T-cell (primary cell): ENCODE data around the gene CDKN2D. TPM values are rescaled to one million over a fixed set of nuclear protein-coding genes. Genes with fewer than 3 reads are reported as not detected.

ENCODE experiments used
- ATAC-seq, 4 experiments: fragments of 200-7000 bp in 3 of 4; fragments of 150-1000 bp in 1 of 4; cut with Tn5 transposase; replicated peaks in 1 of 4; 1 replicate in 3 of 4; 2 replicates in 1 of 4; pipeline ENCODE4 v1.10.0; 2021; ENCODE audit warnings: moderate library complexity in 3 of 4, mild to moderate bottlenecking in 2 of 4, moderate number of reproducible peaks in 1 of 4
- CTCF ChIA-PET, 2 donors: fragments of 300-600 bp; sonication (Branson Sonifier 250); formaldehyde crosslinking; loops; one replicate each; lab custom pipeline; 2022; ENCODE audit warnings: antibody characterized with exemption in 2 of 2; lab: Charles Lee
- POLR2A ChIA-PET, 2 donors: fragments of 300-600 bp; sonication (Branson Sonifier 250); formaldehyde crosslinking; loops; one replicate each; lab custom pipeline; 2022; ENCODE audit warnings: antibody characterized with exemption in 2 of 2; lab: Charles Lee
- DNase-seq, 35 experiments: peaks; one replicate each; pipeline versions ENCODE4 v3.0.0 to v3.0.0-alpha.2; 2013 to 2023
- H3K27ac ChIP-seq: one replicate; pipeline ENCODE4 v1.5.1; 2013; ENCODE audit warnings: low read length
- H3K27me3 ChIP-seq, 2 experiments: replicated peaks in 1 of 2; 1 replicate in 1 of 2; 2 replicates in 1 of 2; pipeline versions ENCODE4 v1.6.1 to v1.7.0; 2013; ENCODE audit warnings: low read length in 1 of 2, mixed read lengths in 1 of 2; ENCODE audit not compliant: control insufficient read depth in 2 of 2, insufficient read depth in 2 of 2; ENCODE audit errors: extremely low read depth in 1 of 2
- H3K36me3 ChIP-seq, 2 donors: 1 replicate in 1 of 2; 2 replicates in 1 of 2; pipeline versions ENCODE4 v1.6.1 to v1.7.0; 2013; ENCODE audit warnings: low read length in 1 of 2; ENCODE audit not compliant: control insufficient read depth in 2 of 2, insufficient read depth in 1 of 2; ENCODE audit errors: extremely low read depth in 1 of 2
- H3K4me1 ChIP-seq, 2 experiments: 1 replicate in 1 of 2; 2 replicates in 1 of 2; pipeline versions ENCODE4 v1.6.1 to v1.7.0; 2013; ENCODE audit warnings: low read length in 2 of 2, mixed read lengths in 1 of 2; ENCODE audit not compliant: insufficient read depth in 2 of 2, control insufficient read depth in 1 of 2; ENCODE audit errors: extremely low read depth in 1 of 2
- H3K4me3 ChIP-seq, 2 donors: 1 replicate in 1 of 2; 2 replicates in 1 of 2; pipeline versions ENCODE4 v1.5.1 to v1.7.0; 2013; ENCODE audit warnings: mild to moderate bottlenecking in 2 of 2, low read length in 1 of 2, moderate library complexity in 1 of 2; ENCODE audit not compliant: control insufficient read depth in 1 of 2; ENCODE audit errors: extremely low read depth in 1 of 2
- H3K9me3 ChIP-seq: 2 replicates; pipeline ENCODE4 v1.7.0; 2013
- H3K27ac Mint-ChIP-seq, 2 donors: one replicate each; pipeline ENCODE4 v1.8.0; 2020 to 2021; ENCODE audit warnings: mild to moderate bottlenecking in 2 of 2, mixed read lengths in 2 of 2
- H3K27me3 Mint-ChIP-seq, 2 donors: one replicate each; pipeline ENCODE4 v1.8.0; 2021 to 2022; ENCODE audit warnings: mixed read lengths in 2 of 2
- H3K36me3 Mint-ChIP-seq: one replicate; pipeline ENCODE4 v1.8.0; 2021; ENCODE audit warnings: mixed read lengths
- H3K4me1 Mint-ChIP-seq, 3 donors: one replicate each; pipeline ENCODE4 v1.8.0; 2020 to 2022; ENCODE audit warnings: mixed read lengths in 3 of 3, mild to moderate bottlenecking in 1 of 3
- H3K4me3 Mint-ChIP-seq, 3 donors: one replicate each; pipeline ENCODE4 v1.8.0; 2020 to 2022; ENCODE audit warnings: mild to moderate bottlenecking in 3 of 3, mixed read lengths in 3 of 3, moderate library complexity in 3 of 3
- H3K9me3 Mint-ChIP-seq, 3 donors: one replicate each; pipeline ENCODE4 v1.8.0; 2020 to 2022; ENCODE audit warnings: mixed read lengths in 3 of 3
- WGBS: methylation state at CpG from one replicate; pipeline ENCODE4 v1.1.5; 2013; ENCODE audit warnings: missing lambda C conversion rate; ENCODE audit not compliant: insufficient coverage; 5-methylcytosine and 5-hydroxymethylcytosine counted together
- total RNA-seq, 35 experiments: library from RNA in 6 of 35; stranded (reverse) in 6 of 35; fragments of 120-200 nt in 1 of 35; gene quantifications; one replicate each; pipeline versions ENCODE4 v1.2.1 to v1.2.4 and lab custom pipeline; 2013 to 2026

CDKN2D gene
- total RNA-seq, 5 donors from 2014 or later (not counting 1 experiment from before 2014, with no cell fraction given): 24.0 to 51.5 (median 32.5) TPM

GRCh38 chr19:10600149-10600548, 31.4 kb upstream of the CDKN2D start:
- H3K9me3 Mint-ChIP-seq: no peaks in the 10 kb centered on the region
- Histone ChIP-seq H3K27me3 (peaks cover 0 to 9% of the 10 kb centered on the region in 2 experiments), H3K4me3 (no peak overlapping the region), H3K36me3 (no peaks in the 10 kb centered on the region), H3K9me3 (no peaks in the 10 kb centered on the region), H3K4me1 (peaks cover 10 to 46% of the 10 kb centered on the region in 2 experiments), H3K27ac (no peak overlapping the region)
- no peak overlapping the region for H3K27ac Mint-ChIP-seq
- H3K36me3 Mint-ChIP-seq: peaks cover 7% of the 10 kb centered on the region
- H3K27me3 Mint-ChIP-seq: peaks cover 0 to 3% of the 10 kb centered on the region in 2 donors
- no peak overlapping the region for H3K4me3 Mint-ChIP-seq
- no peak for DNase-seq
- H3K4me1 Mint-ChIP-seq: peaks cover 34 to 41% (median 35%) of the 10 kb centered on the region in 3 donors
- ChIA-PET CTCF (interaction anchor here (0.6 to 1.3 kb wide), 3 partner anchors 12 to 28 kb away, joined by 3 to 6 read pairs (median 3); no protein-coding TSS in a partner anchor), POLR2A (no interaction called here)
- 86% methylated on average over 1 of the region's 5 CpGs for WGBS
- no peak for ATAC-seq

GRCh38 chr19:10593820-10594637, 25.2 kb upstream of the CDKN2D start:
- Mint-ChIP-seq H3K27me3 (peaks cover 0 to 4% of the 10 kb centered on the region in 2 donors), H3K4me1 (peaks cover 13 to 20% (median 18%) of the 10 kb centered on the region in 3 donors), H3K4me3 (no peak overlapping the region), H3K9me3 (no peaks in the 10 kb centered on the region), H3K36me3 (no peaks in the 10 kb centered on the region), H3K27ac (no peak overlapping the region)
- ChIA-PET CTCF (no interaction called here), POLR2A (no interaction called here)
- ATAC-seq (no peak), DNase-seq (no peak)
- WGBS: 81% methylated on average over 8 of the region's 9 CpGs
- no peaks in the 10 kb centered on the region for H3K36me3 ChIP-seq
- H3K9me3 ChIP-seq: no peaks in the 10 kb centered on the region
- H3K4me3 ChIP-seq: no peak overlapping the region
- H3K27ac ChIP-seq: no peak overlapping the region
- peaks cover 3 to 23% of the 10 kb centered on the region in 2 experiments for H3K4me1 ChIP-seq
- H3K27me3 ChIP-seq: peaks cover 0 to 21% of the 10 kb centered on the region in 2 experiments

GRCh38 chr19:10593148-10593547, 24.4 kb upstream of the CDKN2D start:
- ChIA-PET CTCF (interaction anchor here (0.7 to 1.3 kb wide), 2 partner anchors 12 to 447 kb away, joined by 3 to 4 read pairs; no protein-coding TSS in a partner anchor), POLR2A (no interaction called here)
- DNase-seq (no peak), ATAC-seq (no peak)
- 92% methylated on average over 6 of the region's 7 CpGs for WGBS
- Histone ChIP-seq H3K27me3 (peaks cover 0 to 23% of the 10 kb centered on the region in 2 experiments), H3K36me3 (no peaks in the 10 kb centered on the region), H3K4me3 (no peak overlapping the region), H3K9me3 (no peaks in the 10 kb centered on the region), H3K4me1 (peaks cover 3 to 23% of the 10 kb centered on the region in 2 experiments), H3K27ac (no peak overlapping the region)
- Mint-ChIP-seq H3K27me3 (peaks cover 0 to 4% of the 10 kb centered on the region in 2 donors), H3K4me3 (no peak overlapping the region), H3K4me1 (peaks cover 13 to 20% (median 18%) of the 10 kb centered on the region in 3 donors), H3K36me3 (no peaks in the 10 kb centered on the region), H3K9me3 (no peaks in the 10 kb centered on the region), H3K27ac (no peak overlapping the region)

- ATAC-seq (no peak), DNase-seq (no peak)
- Mint-ChIP-seq H3K4me3 (no peak overlapping the region), H3K9me3 (peaks cover 0 to 7% (median 0%) of the 10 kb centered on the region in 3 donors), H3K4me1 (peaks cover 14 to 20% (median 15%) of the 10 kb centered on the region in 3 donors), H3K27me3 (peaks cover 7 to 8% of the 10 kb centered on the region in 2 donors), H3K36me3 (no peaks in the 10 kb centered on the region), H3K27ac (no peak overlapping the region)
- H3K4me1 ChIP-seq: peaks cover 0 to 13% of the 10 kb centered on the region in 2 experiments
- POLR2A ChIA-PET: no interaction called here
- no peak overlapping the region for H3K4me3 ChIP-seq
- peaks cover 3 to 11% of the 10 kb centered on the region in 2 experiments for H3K27me3 ChIP-seq
- H3K27ac ChIP-seq: no peak overlapping the region
- 87% methylated on average over 1 of the region's 2 CpGs for WGBS
- no peaks in the 10 kb centered on the region for H3K36me3 ChIP-seq
- H3K9me3 ChIP-seq: no peaks in the 10 kb centered on the region
- CTCF ChIA-PET: interaction anchor here in 1 of 2 donors (0.6 kb wide), 1 partner anchor 59 kb away, joined by 8 read pairs; no protein-coding TSS in a partner anchor
Measured at GRCh38 chr19:10587839-10588150, 19.0 kb upstream of the CDKN2D start.

DNA sequence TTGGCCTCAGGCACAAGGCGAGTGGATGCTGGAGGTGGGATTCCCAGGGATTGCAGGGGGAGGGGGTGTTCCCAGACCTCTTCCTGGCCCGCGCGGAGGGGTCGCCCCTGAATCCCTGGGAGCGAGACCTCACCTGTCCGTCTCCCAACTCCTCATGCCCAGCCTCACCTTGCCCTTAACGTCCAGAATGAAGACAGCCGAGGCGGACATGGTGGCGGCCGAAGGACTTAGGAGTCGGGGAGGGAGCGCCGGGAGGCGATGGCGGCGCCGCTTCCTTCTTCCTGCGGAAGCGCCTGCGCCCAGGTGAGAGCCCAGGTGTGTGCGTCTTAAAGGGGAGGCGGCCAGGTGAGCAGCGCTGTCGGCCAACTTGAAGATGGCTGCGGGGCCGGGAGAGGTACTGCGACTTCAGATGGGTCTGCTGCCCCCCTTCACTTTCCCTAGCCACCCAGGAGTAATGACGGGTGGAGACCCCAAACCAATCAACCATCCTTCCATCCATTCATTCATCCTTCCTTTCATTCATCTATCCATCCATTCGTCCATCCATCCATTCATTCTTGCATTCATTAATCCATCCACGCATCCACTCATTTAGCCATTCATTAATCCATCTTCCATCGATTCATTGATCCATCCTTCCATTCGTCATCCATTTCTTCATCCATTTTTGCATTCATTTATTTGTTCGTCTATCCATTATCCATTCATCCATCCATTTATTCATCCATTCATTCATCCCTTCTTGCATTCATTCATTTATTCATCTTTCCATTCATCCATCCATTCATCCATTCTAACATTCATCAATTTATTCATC, 18.5 kb upstream of the CDKN2D start, which contains the start of gene AP1M2:
AP1M2 (minus strand) TSS at position 291 of the 817 bp plus-strand sequence; CDS start at position 210, 81 bp downstream.
- ChIA-PET POLR2A (no interaction called here), CTCF (no interaction called here)
- ATAC-seq (no peak), DNase-seq (no peak)
- Histone ChIP-seq H3K27ac (no peak within 1 kb of the TSS), H3K4me3 (no peak within 1 kb of the TSS), H3K36me3 (no peaks in the 10 kb centered on the region), H3K4me1 (peaks cover 0 to 13% of the 10 kb centered on the region in 2 experiments), H3K27me3 (peaks cover 3 to 11% of the 10 kb centered on the region in 2 experiments), H3K9me3 (no peaks in the 10 kb centered on the region)
- Mint-ChIP-seq H3K9me3 (peaks cover 0 to 7% (median 0%) of the 10 kb centered on the region in 3 donors), H3K4me1 (peaks cover 14 to 20% (median 15%) of the 10 kb centered on the region in 3 donors), H3K27me3 (peaks cover 7 to 8% of the 10 kb centered on the region in 2 donors), H3K36me3 (no peaks in the 10 kb centered on the region), H3K27ac (no peak within 1 kb of the TSS), H3K4me3 (no peak within 1 kb of the TSS)
- 50% methylated on average over 28 of the region's 35 CpGs for WGBS

DNA sequence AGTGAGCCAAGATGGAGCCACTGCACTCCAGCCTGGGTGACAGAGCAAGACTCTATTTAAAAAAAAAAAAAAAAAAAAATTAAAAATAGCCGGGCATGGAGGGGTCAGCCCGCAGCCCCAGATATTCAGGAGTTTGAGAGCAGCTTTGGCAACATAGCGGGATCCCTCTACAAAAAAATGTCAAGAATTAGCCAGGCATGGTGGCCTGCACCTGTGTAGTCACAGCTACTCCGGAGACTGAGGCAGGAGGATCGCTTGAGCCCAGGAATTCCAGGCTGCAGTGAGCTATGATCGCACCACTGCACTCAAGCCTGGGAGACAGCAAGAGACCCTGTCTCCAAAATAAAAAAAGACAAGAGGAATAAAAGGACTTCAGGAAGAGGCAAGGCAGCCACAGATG, 17.6 kb upstream of the CDKN2D start:
- ATAC-seq (no peak), DNase-seq (no peak)
- H3K27ac Mint-ChIP-seq: no peak overlapping the region
- Histone ChIP-seq H3K4me3 (no peak overlapping the region), H3K36me3 (no peaks in the 10 kb centered on the region), H3K4me1 (peaks cover 0 to 15% of the 10 kb centered on the region in 2 experiments), H3K9me3 (no peaks in the 10 kb centered on the region), H3K27me3 (peaks cover 3 to 12% of the 10 kb centered on the region in 2 experiments), H3K27ac (no peak overlapping the region)
- WGBS: 87% methylated on average over 5 of the region's 6 CpGs
- no peak overlapping the region for H3K4me3 Mint-ChIP-seq
- ChIA-PET CTCF (interaction anchor here in 1 of 2 donors (0.7 kb wide), 1 partner anchor 14 kb away, joined by 3 read pairs; no protein-coding TSS in a partner anchor), POLR2A (no interaction called here)
- no peaks in the 10 kb centered on the region for H3K36me3 Mint-ChIP-seq
- peaks cover 0 to 7% (median 0%) of the 10 kb centered on the region in 3 donors for H3K9me3 Mint-ChIP-seq
- peaks cover 7 to 8% of the 10 kb centered on the region in 2 donors for H3K27me3 Mint-ChIP-seq
- H3K4me1 Mint-ChIP-seq: peaks cover 14 to 20% (median 15%) of the 10 kb centered on the region in 3 donors
